ENCODE results near the gene SLC30A9. TPM values are rescaled to one million over a fixed set of nuclear protein-coding genes. Genes with fewer than 3 reads are reported as not detected.

Gene SLC30A9
- total RNA-seq, 2 donors from 2014 or later: 43.5 to 60.8 TPM

DNA sequence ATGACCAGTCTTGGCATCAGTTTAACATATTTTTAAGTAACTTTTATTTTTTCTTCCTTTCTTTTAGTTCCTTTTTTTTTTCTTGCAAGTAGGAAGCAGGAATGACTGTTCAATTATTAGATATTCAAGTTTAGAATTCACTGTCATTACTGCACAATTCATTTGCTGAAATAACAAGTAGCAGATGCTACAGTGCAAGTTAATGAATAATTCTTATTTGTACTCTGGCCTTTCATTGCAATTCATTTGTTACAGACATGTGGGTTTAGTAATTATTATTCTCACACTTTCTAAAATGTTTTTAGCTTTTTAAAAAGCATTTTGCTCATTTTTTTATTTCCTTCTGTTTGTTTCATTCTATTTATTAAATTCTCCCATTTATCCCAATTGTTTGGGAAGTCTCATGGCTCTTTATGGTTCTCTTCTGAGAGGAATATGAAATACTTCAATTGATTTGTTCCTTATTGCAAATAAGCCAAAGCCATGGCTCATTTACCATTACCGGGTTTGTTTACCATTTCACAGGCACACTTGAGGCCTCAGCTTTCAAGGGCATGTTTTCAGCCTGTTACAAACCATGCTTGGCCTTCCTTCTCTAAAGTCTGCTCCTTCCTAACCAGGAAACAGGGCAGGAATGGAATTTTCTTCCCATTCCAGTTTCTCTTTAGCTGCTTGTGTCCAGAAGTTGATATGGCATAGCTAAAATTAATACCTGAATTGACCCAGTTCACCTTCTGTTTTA is 13.4 kb upstream of the SLC30A9 start:
- TF ChIP-seq, protein P1, sequence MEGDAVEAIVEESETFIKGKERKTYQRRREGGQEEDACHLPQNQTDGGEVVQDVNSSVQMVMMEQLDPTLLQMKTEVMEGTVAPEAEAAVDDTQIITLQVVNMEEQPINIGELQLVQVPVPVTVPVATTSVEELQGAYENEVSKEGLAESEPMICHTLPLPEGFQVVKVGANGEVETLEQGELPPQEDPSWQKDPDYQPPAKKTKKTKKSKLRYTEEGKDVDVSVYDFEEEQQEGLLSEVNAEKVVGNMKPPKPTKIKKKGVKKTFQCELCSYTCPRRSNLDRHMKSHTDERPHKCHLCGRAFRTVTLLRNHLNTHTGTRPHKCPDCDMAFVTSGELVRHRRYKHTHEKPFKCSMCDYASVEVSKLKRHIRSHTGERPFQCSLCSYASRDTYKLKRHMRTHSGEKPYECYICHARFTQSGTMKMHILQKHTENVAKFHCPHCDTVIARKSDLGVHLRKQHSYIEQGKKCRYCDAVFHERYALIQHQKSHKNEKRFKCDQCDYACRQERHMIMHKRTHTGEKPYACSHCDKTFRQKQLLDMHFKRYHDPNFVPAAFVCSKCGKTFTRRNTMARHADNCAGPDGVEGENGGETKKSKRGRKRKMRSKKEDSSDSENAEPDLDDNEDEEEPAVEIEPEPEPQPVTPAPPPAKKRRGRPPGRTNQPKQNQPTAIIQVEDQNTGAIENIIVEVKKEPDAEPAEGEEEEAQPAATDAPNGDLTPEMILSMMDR (IDR thresholded peaks at IDR 0.05): no peak
- no peak overlapping the region for H3K27ac ChIP-seq

DNA sequence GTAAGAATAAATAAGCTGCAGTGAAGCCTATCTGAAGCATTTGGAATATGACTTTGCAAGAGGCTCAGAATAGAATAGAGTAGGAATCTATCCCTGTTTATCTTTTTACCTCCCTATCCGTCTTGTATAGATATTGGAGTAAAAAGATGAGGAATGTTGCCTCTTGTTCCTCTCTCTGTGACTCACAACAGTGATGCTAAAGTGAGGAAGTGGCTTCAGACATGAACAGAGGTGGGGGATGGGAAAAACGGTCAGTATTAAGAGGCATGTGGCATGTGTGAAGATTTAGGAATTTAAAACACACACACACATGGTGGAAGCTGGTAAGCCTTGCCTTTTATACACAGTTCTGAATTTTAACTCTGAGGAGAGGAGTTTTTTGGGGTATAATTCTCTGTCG is 12.6 kb upstream of the SLC30A9 start:
- Histone ChIP-seq H3K4me1 (no peaks in the 10 kb centered on the region), H3K36me3 (no peaks in the 10 kb centered on the region), H3K27me3 (no peaks in the 10 kb centered on the region), H3K4me3 (no peak overlapping the region), H3K9me3 (no peaks in the 10 kb centered on the region), H3K27ac (no peak overlapping the region)
- DNase-seq (ENCODE audit: low spot score): no peak
- TF ChIP-seq, protein P1 (IDR thresholded peaks at IDR 0.05): no peak

More for the DNA sequence above, 13.4 kb upstream of the SLC30A9 start:
- no peaks in the 10 kb centered on the region for H3K27me3 ChIP-seq
- no peak overlapping the region for H3K4me3 ChIP-seq
- no peaks in the 10 kb centered on the region for H3K36me3 ChIP-seq
- H3K4me1 ChIP-seq: no peaks in the 10 kb centered on the region
- no peaks in the 10 kb centered on the region for H3K9me3 ChIP-seq
- no peak for DNase-seq (ENCODE audit: low spot score)

DNA sequence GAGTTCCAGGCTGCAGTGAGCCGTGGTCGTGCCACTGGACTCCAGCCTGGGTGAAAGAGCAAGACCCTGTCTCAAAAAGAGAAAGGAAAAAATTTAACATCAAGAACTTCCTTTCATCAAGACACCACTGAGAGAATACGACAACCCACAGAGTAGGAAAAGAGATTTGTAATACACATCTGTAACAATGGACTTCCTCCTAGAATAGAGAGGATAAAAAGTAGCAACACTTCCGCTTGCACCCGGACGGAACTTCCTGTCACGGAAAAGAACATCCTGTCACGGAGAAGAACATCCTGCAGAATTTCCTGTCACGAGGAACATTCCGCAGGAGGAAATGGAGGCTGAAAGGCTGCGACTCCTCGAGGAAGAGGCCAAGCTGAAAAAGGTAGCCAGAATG is 8.9 kb upstream of the SLC30A9 start, which contains the start of gene DCAF4L1:
TSS of gene DCAF4L1 (plus strand) at position 301 of the 400 bp plus-strand sequence. CDS start at position 338, 37 bp downstream.
- H3K4me1 ChIP-seq: no peaks in the 10 kb centered on the region
- TF ChIP-seq, protein P1 (IDR thresholded peaks at IDR 0.05): no peak
- no peaks in the 10 kb centered on the region for H3K27me3 ChIP-seq
- no peaks in the 10 kb centered on the region for H3K9me3 ChIP-seq
- no peak for DNase-seq (ENCODE audit: low spot score)
- no peak within 1 kb of the TSS for H3K4me3 ChIP-seq
- H3K27ac ChIP-seq: no peak within 1 kb of the TSS
- H3K36me3 ChIP-seq: no peaks in the 10 kb centered on the region

DNA sequence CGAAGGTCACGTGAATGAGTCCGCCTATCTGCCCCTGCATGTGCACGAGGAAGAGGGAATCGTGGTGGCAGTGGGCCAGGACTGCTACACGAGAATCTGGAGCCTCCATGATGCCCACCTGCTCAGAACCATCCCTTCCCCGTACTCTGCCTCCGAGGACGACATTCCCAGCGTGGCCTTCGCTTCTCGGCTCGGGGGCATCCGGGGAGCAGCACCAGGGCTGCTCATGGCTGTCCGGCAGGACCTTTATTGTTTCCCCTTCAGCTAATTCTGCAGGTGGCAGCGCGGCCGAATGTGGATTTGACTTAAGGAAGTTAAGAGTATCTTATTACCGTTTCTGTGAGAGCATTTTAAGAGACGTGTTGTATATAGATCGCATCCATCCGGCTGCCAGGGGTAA is 7.6 kb upstream of the SLC30A9 start:
- no peak for DNase-seq (ENCODE audit: low spot score)
- no peak overlapping the region for H3K27ac ChIP-seq
- no peaks in the 10 kb centered on the region for H3K9me3 ChIP-seq
- no peak overlapping the region for H3K4me3 ChIP-seq
- H3K27me3 ChIP-seq: no peaks in the 10 kb centered on the region
- no peaks in the 10 kb centered on the region for H3K36me3 ChIP-seq
- no peaks in the 10 kb centered on the region for H3K4me1 ChIP-seq
- TF ChIP-seq, protein P1 (IDR thresholded peaks at IDR 0.05): no peak

DNA sequence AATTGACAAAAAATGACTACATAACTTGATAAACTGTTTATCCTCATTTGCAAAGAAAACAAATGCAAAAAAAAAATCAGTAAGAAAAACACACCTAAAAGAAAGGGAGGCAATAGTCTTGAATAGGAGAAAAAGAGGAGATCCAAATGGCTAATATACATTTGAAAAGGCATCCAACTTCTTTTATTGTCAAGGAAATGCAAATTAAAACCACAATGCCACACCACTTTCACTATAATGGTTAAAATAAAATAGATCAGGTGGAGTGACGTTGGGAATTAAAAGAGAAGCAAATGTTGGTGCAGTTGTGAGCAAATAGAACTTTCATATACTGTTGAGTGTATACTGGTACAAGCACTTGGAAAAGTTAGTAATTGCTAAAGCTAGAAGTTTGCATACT is 5.2 kb upstream of the SLC30A9 start:
- Histone ChIP-seq H3K27me3 (no peaks in the 10 kb centered on the region), H3K36me3 (no peaks in the 10 kb centered on the region), H3K4me1 (peaks cover 0 to 15% of the 10 kb centered on the region in 2 donors), H3K27ac (no peak overlapping the region), H3K4me3 (no peak overlapping the region), H3K9me3 (no peaks in the 10 kb centered on the region)
- TF ChIP-seq, protein P1 (IDR thresholded peaks at IDR 0.05): no peak
- no peak for DNase-seq (ENCODE audit: low spot score)

DNA sequence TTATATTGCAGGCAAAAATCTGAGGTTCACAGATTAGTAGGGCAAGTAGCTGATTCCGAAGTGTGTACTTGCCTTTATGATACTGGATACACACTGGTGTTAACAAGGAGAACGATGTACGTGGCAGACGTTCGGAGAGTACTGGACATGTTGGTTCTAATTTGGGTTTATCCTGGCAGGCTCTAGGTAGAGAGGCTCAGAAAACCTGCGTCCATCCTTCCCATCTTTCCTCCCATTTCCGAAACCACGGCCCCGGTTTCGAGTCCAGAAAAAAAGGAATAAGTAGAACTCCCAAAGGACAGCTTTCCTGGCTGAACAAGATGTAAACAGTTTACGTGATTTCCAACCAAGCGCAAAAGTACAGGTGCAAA is 351 bp upstream of the SLC30A9 start:
- no peaks in the 10 kb centered on the region for H3K36me3 ChIP-seq
- no peak for DNase-seq (ENCODE audit: low spot score)
- H3K4me3 ChIP-seq: peak overlapping the region; percentile 80 to 97
- no peaks in the 10 kb centered on the region for H3K27me3 ChIP-seq
- peak overlapping the region; percentile 85 to 93 for H3K27ac ChIP-seq
- no peaks in the 10 kb centered on the region for H3K9me3 ChIP-seq
- H3K4me1 ChIP-seq: peaks cover 0 to 33% of the 10 kb centered on the region in 2 donors
- TF ChIP-seq, protein P1 (IDR thresholded peaks at IDR 0.05): no peak

All from right atrium auricular region (tissue), 2 donors.